Smooth muscle cell of the brain vasculature (primary cell): Measurements from ENCODE around the gene FRS2.

Source experiments
- DNase-seq: peaks from one replicate; pipeline ENCODE4 v3.0.0-alpha.2; 2012; ENCODE audit warnings: low read depth, low spot score

The FRS2 gene

DNA sequence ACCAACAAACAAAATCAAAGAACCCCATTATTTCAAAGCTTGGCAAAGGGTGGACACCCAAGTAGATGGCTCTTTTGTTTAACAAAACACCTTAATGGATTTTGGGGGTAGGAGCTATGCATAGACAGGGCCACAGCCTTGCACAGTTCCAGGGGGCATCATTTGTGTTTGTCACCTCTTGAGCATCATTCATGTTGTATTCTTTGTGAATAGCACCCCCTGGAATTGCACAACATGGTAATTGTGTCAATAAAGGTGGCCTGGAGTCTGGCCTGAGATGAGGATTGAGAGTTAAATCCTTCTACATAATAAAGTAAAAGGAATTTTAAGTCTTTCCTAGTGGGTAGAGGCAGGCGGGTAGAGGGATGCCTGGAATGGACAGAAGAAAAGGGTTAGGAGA lies 3.3 kb upstream of the FRS2 start:
- DNase-seq = no peak

DNA sequence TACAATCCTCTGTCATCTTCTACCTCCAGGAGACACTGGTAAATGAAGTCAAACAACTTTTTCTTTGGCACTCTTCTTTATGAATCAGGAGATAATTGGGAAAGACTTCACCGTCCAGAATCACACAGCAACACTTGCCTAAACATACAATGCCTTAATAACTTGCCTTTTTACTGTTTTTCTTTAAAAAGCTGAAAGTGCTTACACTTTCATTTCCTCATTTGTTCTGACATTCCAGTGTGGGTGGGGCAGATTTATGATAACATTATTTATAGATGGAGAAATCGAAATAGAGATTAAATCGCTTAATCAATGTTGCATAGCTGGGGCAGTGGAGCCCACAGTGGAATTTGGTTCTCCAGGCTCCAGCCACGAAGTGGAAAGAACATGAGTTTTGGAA lies 2.8 kb upstream of the FRS2 start:
- DNase-seq = no peak

DNA sequence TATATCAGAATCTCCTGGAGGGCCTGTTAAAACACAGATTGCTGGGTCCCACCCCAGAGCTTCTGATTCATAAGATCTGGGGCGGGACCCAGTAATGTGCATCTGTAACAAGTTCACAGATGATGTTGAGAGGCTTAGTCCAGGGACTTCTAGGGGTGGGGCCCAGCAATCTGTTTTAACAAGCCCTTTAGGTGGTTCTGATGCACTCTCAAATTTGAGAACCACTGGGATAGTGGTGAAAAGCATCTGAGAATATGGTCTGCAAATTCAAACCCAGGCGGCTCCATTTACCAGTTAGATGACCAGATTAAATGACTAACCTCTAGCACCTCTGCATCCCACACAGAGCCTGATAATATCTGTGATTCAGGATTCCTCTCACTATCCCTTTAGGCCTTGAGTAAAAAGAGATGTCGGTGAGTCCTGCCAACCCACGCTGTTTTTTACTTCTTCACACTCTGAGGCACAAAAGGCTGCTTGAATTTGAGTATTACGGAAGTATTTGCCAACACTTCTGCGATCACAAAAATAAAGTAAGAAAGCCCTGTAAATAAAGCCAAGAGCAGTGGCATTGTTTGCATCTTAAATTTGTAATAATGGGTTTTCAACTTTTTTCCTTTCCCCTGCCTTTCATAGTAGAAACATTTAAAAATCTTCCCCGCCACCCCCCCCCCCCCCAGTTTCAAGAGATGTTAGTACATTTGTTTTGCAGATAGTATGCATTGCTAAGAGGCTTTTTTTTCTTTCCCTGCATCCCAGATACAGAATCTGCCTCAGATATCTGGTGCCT lies 1.8 kb upstream of the FRS2 start:
- no peak for DNase-seq

DNA sequence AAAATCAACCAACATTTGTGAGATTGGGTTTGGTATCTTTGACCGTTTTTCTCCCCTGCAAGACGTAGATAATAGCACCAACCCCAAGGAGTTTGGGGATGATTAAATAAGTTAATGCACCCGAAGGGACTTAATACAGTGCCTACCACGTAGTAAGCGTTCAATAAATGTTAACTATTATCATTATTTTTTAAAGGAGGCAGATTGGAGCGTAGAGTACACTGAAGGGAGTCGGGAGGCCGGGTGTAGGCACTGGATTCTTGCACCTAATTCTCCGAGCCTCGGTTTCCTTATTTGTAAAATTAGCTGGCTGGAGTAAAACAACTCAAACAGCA lies 367 bp upstream of the FRS2 start:
- DNase-seq = no peak

DNA sequence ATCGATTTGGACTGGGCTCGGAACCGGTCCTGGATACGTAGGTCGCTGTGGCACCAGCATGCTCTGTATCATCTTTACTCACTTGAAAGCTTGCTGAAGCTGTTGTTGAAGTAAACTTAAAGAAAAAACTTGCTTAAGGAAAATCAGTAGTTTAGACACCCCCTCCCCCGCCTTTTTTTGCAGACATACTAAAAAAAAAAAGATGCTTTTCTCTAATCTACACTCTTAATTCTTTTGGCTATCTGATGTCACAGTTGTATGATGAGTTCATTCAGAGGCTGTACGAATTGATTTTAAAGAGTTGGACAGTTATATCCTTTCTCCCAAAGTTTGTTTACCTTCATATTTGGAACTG lies 865 bp downstream of the FRS2 start:
- no peak for DNase-seq

DNA sequence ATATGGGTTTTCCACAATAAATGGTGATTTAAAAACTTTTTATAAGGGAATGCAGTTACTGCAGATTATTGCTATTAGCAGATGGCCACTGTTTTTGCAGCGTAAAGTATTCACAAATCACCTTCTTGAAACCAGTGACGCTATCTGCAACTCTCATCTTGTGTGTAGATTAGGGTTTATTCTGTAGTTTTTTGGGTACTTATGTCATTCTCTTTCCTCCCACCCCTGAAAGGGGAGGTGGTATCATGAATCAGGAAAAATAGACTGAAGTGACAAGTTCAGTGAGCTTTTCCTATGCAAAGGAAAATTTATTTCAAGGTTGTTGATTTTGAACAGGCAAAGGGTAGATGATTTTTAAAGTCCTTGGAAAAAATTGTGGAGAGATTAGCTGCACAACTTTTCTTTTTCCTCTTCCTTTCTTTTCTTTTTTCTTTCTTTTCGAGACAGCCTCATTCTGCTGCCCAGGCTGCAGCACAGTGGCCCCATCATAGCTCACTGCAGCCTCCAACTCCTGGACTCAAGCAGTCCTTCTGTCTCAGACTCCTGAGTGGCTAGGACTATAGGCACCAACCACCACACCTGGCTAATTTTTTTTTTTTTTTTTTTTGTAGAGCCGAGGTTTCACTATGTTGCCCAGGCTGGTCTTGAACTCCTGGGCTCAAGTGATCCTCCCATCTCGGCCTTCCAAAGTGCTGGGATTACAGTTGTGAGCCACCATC lies 1.6 kb downstream of the FRS2 start:
- DNase-seq = no peak

DNA sequence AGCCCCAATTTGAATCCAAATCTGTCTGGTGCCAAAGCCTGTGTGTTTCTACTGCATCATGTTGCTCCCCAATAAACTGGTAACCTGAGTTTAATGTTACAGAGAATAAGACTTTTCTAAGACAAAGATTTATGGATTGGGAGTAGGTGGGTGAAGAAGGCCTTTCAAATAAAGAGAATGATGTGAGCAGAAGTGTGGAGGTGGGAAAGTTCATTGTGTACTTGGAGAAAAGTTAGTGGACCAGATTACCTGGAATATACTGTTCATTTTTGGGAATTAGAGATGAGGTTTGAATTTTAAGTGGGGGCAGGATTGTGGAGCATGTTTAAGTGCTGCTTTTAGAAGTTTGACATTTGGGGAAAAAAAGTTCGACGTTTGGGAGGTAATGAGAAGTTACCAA lies 3.1 kb downstream of the FRS2 start:
- no peak for DNase-seq

DNA sequence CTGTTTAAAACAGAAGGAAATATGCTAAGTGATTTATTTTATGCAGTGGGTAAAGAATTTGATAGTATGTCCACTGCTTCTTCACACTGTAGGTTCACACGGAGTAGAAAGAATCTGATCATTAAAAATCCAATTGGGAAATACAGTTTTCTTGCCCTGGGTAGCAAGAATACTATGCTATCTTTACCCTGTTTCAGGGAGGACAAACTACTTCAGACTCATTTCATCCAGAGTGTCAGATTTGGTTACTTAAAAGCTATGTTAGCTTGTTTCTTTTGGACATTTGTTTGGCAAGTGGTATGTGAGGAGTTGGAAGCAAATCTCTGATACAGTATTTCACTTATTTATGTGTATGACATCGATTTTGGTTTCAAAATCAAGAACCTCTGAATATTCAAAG lies 4.3 kb downstream of the FRS2 start:
- no peak for DNase-seq

DNA sequence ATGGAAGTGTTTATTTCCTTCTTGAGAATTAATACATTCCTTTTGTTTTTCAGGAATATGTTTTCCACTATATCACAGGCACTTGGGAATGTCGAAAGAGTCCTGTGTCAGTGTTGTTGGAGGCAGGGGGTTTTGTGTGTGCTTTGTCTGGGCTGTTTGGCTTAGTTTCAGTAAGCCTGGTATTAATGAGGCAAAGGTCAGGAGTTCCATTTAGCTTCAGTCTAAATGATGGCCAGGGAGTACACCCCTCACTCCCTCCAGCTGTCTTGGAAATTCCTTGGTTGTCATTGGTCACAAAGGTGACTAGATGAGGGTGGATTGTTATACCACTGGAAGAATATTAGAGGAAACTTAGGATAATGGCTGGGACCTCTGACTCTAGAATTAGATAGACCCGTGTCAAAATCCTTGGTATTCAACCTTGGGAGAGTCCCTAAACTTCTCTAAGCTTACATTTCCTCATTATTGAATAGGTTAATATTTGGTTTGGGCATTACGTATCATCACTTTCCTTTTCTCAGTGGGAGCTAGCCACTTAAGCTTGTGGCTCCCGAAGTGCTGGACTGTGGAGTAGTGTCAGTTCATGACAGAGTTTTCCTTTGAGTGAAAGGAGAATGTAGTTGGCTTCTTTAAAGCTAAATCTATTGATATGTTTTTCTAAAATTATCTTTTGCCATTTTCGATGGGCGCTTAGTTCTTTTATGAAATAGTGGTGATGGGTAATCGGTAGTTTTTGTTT lies 5.2 kb downstream of the FRS2 start:
- no peak for DNase-seq

DNA sequence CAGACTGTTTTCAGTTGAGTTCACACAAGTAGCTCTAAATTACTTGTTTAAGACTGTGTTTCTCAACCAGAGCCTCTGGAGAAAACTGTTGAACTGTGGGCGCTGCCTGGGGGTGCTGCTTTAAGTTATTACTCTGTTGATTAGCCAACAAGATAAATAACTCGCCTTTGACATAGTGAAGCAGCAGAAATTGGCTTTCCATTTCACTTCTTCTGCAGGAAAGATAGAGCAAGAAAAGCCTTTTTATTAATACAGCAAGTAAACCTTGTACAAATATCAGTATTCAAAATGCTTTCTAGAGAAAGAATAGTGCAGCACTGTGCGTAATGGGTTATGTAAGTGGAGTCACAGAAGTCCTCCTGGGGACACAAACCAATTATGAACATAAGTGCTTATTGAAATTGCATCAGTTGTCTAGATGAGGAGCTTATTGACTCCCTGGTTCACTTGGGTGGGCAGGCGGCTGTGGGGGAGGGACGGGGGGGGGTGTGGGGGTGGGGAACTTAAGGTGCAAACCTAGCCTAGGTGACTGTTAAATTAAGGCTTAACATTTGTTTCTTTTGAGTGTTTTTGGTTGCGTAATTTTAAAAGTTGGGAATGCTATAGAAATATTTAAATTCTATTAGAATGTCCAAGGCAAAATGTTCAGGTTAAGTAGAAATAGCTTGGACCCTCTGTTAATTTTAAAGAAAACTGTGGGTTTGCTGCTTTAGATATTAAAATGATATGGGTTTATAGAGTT lies 6.3 kb downstream of the FRS2 start:
- no peak for DNase-seq

DNA sequence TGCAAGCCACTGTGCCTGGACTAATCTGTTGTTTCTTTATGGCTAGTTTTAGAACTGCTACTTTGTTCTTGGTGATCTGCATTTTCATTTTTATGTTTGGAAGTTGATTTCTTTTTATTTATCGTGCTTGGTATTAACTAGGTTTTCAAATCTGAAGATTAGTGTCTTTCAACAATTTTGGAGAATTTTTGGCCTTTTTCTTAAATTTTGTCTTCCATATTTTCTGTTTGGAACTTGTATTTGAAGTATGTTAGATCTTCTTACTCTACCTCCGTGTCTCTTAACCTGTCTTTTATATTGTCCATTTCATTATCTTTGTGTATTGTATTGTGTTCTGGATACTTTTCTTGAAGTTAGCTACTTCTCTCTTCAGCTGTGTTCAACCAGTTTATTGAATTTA lies 9.5 kb downstream of the FRS2 start:
- DNase-seq = no peak

DNA sequence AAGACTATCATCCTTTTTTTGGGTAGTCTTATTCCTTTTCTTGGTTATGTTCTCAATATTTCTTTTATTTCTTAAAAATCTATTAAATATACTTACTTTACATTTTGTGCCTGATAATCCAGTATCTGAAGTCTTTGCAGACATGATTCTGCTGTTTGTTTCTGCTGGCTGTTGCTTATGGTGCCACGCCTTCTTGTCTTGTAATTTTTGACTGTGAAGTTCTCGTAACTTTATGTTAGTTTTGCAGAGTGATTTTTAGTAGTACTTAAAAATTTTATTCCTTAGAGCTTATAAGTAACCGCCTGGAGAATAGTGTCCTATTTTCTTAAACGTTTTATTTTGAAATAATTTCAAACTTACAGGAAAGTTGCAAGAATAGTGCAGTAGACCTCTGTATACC lies 10.5 kb downstream of the FRS2 start:
- no peak for DNase-seq

DNA sequence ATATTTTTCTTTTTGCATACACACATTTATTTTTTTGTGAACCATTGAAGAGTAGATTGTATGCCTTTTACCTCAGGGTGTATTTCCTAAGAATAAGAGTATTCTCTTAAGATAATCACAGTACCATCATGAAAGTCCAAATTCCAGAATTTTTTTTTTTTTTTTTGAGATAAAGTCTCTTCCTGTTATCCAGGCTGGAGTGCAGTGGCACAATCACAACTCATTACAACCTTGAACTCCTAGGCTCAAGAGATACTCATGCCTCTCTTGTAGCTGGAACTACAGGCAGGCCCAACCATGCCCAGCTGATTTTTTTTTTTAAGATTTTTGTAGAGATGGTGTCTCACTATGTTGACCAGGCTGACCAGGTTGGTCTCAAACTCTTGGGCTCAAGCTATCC lies 10.9 kb downstream of the FRS2 start:
- no peak for DNase-seq

DNA sequence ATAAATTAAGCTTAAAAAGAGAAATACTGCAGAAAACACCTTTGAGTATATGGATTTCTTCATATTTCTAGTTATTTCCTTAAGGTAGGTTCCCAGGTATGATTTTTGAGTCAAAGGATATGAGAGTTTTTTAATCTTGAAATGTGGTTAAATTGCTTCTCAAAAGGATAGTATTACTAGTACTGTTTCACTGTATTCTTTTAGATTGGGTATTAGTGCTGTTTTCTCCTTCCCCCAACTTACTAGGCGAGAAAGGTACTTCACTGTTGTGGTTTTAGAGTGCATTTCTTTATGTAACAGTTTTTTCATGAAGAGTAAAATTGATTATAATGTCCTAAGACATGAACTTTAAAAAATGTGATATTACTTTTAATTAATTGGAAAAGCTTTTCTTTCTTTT lies 13.5 kb downstream of the FRS2 start:
- DNase-seq = no peak

DNA sequence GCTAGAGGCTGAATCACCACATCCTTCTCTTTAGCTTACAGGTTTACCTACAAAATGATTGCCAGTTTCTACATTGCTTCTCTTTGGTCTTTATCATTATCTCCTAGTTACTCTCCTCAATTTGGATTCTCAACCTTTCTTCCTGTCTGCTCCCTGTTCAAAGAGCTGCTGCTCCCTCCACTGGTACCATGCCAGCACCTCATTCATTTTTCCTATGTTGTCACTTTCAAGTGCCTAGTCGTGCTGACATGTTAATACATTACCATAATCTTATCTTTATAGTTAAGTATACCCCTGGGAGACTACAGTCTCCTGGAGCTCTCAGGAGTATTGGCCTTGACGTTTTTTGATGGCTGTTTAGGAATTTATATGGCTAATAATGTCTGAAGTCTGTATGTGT lies 14.2 kb downstream of the FRS2 start:
- no peak for DNase-seq

DNA sequence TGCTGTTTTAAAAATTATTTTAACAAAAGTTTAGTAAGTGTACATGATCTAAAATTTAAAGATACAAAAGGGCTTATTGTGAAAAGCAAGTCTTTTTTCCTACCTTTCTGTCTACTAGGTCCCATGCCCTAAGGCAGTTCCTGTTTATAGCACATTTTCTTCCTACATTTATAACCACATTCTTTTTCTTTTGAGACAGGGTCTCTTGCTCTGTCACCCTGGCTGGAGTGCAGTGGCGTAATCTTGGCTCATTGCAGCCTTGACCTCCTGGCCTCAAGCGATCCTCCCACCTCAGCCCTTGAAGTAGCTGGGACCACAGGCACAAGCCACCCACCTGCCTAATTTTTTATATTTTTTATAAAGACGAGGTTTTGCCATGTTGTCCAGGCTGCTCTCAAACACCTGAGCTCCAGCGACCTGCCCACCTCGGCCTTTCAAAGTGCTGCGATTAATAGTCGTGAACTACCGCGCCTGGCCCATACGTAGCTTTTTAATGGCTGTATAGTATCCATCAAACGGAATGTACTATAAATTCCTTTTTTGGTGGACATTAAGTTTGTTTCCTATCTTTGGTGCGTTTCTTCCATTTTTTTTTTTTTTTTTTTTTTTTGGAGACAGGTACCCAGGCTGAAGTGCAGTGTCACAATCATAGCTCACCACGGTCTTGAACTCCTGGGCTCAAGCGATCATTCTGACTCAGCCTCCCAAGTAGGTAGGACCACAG lies 20.9 kb downstream of the FRS2 start:
- no peak for DNase-seq

DNA sequence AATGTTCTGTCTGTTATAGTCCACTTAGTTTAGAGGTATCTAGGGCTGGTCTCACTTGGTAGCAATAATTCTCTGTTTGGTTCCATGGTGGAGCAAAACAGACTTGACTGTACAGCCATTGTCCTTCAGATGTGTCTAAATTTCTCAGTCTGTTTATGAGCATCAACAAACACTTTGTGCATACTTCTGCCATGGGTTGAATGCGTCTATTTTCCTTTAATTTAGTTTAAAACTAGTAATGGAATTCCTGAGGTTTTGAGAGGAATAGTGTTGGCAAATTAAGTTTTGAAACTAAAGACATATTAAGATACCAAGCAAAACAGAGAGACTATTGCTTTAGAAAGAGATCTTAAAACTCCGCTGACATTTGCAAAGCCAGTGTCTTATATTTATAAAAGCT lies 22.6 kb downstream of the FRS2 start:
- no peak for DNase-seq

DNA sequence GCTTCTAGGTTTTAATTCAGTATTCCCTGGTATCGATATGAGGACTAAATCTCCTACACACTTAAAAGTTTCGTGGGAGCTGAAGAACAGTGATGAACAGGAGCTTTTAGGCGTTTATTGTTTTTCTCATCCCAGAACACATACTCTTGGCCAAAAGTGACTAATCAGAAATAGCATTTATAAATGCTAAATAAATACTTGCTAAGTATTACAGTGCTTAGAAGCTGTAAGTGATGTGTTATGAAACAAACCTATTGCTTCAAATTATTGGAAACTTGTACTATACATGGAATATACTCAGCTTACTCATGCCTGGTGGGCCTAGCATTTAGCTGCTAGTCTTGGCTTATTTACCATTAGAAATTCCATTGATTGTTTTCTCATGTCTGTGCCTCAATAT lies 24.9 kb downstream of the FRS2 start:
- no peak for DNase-seq

DNA sequence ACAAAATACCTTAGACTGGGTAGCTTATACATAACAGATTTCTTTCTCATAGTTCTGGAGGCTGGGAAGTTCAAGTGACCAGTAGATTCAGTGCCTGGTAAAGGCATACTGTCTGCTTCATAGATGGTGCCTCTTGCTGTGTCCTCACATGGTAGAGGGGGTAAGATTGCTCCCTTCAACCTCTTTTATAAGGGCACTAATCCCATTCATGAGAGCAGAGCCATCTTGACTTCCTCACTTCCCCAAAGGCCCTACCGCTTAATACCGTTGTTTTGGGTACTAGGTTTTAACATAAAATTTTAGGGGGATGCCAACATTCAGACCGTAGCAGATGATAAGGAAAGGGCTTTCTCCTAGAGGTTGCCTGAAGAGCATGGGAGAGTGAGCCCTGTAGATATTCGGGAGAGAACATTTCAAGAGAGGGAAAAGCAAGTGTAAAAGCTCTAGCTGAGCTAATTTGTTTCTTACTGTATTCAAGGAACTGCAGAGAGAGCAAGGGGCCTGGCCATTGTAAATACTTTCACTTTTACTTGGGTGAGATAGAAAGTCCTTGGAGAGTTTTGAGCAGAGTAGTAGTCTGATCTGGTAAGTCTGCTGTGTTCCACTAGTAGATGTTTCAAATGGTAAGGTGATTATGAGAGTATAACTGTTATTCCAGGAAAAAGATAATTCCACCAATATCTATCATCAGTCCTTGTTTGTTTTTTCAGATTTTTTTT lies 27.3 kb downstream of the FRS2 start:
- DNase-seq = no peak

DNA sequence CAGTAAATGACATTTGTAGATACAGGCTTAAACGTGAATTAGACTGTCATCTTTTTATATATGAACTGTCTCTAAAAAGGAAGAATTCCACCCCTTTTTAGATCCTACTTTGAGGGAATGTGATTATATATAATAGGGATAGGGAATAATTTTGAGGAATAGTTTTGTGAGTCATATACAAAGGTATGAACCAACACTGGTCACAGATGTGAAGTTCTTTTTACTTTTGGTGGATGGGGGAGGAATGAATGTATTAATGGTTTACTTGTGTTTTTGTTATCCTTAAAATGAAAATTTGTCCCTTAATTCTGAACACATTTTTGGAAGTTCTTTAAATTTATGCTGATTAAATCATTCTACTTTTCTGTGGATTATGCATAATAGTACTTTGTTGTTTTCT lies 30.4 kb downstream of the FRS2 start:
- DNase-seq = no peak
